Neural progenitor cell (in vitro differentiated cells): ENCODE results near the gene MACROH2A2. TPM values are rescaled to one million over a fixed set of nuclear protein-coding genes. Genes with fewer than 3 reads are reported as not detected.

Experiments used
- DNase-seq: peaks from one replicate; pipeline ENCODE4 v3.0.0-alpha.2; 2016; ENCODE audit warnings: low spot score
- H2AFZ ChIP-seq: fragments of 200-600 bp; sonication (generic); replicated peaks from 2 replicates; pipeline ENCODE4 v1.6.1; 2016; ENCODE audit warnings: antibody characterized with exemption
- H3F3A ChIP-seq: fragments of 200-600 bp; sonication (generic); 2 replicates; pipeline ENCODE4 v1.6.1; 2016; ENCODE audit warnings: antibody characterized with exemption, low read depth
- H3K27ac ChIP-seq: fragments of 200-600 bp; sonication (generic); 2 replicates; pipeline ENCODE4 v1.5.1; 2016; ENCODE audit warnings: mild to moderate bottlenecking
- H3K27me3 ChIP-seq: fragments of 200-600 bp; sonication (generic); 2 replicates; pipeline ENCODE4 v1.6.1; 2016; ENCODE audit warnings: mild to moderate bottlenecking, moderate library complexity
- H3K36me3 ChIP-seq: fragments of 200-600 bp; sonication (generic); 2 replicates; pipeline ENCODE4 v1.5.1; 2016
- H3K4me1 ChIP-seq: fragments of 200-600 bp; sonication (generic); 2 replicates; pipeline ENCODE4 v1.6.1; 2016; ENCODE audit warnings: mixed run types
- H3K4me2 ChIP-seq: fragments of 200-600 bp; sonication (generic); 2 replicates; pipeline ENCODE4 v1.6.1; 2016
- H3K4me3 ChIP-seq: fragments of 200-600 bp; sonication (generic); 2 replicates; pipeline ENCODE4 v1.5.1; 2016
- H3K79me2 ChIP-seq: fragments of 200-600 bp; sonication (generic); 2 replicates; pipeline ENCODE4 v1.6.1; 2016; ENCODE audit warnings: low read depth
- H3K9ac ChIP-seq: fragments of 200-600 bp; sonication (generic); 2 replicates; pipeline ENCODE4 v1.6.1; 2016
- H3K9me3 ChIP-seq: fragments of 200-600 bp; sonication (generic); 2 replicates; pipeline ENCODE4 v1.5.1; 2016; ENCODE audit warnings: low read depth
- H4K20me1 ChIP-seq: fragments of 200-600 bp; sonication (generic); 2 replicates; pipeline ENCODE4 v1.6.1; 2016; ENCODE audit warnings: low read depth
- H3K27ac Mint-ChIP-seq: 3 replicates; pipeline ENCODE4 v1.8.0; 2021; ENCODE audit warnings: mixed read lengths
- H3K27me3 Mint-ChIP-seq: 2 replicates; pipeline ENCODE4 v1.8.0; 2022; ENCODE audit warnings: low read depth, mild to moderate bottlenecking, inconsistent platforms, moderate library complexity, mixed read lengths; ENCODE audit not compliant: insufficient read depth
- H3K36me3 Mint-ChIP-seq: 3 replicates; pipeline ENCODE4 v1.8.0; 2021; ENCODE audit warnings: mixed read lengths
- H3K4me1 Mint-ChIP-seq: 3 replicates; pipeline ENCODE4 v1.8.0; 2021; ENCODE audit warnings: mixed read lengths
- H3K4me3 Mint-ChIP-seq: 3 replicates; pipeline ENCODE4 v1.8.0; 2021; ENCODE audit warnings: mild to moderate bottlenecking, moderate library complexity, mixed read lengths
- H3K9me3 Mint-ChIP-seq: 3 replicates; pipeline ENCODE4 v1.8.0; 2020; ENCODE audit warnings: mixed read lengths
- EZH2 ChIP-seq: fragments of 200-600 bp; sonication (generic); IDR thresholded peaks from 2 replicates; pipeline ENCODE4 v1.6.1; 2017; ENCODE audit warnings: antibody characterized with exemption, mild to moderate bottlenecking, moderate library complexity
- EZH2phosphoT487 ChIP-seq: fragments of 200-600 bp; sonication (generic); IDR thresholded peaks from 2 replicates; pipeline ENCODE4 v1.6.1; 2017; ENCODE audit warnings: antibody characterized with exemption
- total RNA-seq: library from RNA; depleted of rRNA; stranded (reverse); fragments of >200 nt; gene quantifications from 2 replicates; pipeline ENCODE4 v1.2.3, GENCODE V29; 2015; ENCODE audit warnings: low replicate concordance
- TF ChIP-seq, protein P1 (sequence below): fragments of 200-600 bp; sonication (generic); IDR thresholded peaks from 2 replicates; pipeline ENCODE4 v1.5.1; 2017; ENCODE audit warnings: antibody characterized with exemption, mild to moderate bottlenecking

MACROH2A2 gene
- total RNA-seq, 1 donor from 2014 or later = 159 TPM

DNA sequence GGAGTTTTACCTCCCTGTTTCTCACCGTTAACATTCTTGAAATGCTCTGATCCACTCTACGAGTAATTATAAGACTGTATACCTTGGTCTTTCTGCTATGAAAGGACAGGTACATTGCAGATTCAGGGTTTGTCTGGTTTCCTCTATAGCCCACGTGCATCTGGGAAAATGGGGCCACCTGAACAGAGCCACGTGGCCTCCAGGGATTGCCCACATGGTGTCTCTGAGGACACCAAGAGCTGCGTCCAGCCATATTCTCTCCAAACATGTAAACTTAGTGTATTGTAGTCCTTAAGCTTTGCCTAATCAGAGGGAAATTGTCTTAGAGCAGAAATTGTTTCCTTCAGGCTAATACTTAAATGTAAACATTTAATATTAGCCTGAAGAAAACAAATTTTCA, 16.7 kb downstream of the MACROH2A2 start:
- DNase-seq = no peak
- no peak overlapping the region for H3K27ac Mint-ChIP-seq

DNA sequence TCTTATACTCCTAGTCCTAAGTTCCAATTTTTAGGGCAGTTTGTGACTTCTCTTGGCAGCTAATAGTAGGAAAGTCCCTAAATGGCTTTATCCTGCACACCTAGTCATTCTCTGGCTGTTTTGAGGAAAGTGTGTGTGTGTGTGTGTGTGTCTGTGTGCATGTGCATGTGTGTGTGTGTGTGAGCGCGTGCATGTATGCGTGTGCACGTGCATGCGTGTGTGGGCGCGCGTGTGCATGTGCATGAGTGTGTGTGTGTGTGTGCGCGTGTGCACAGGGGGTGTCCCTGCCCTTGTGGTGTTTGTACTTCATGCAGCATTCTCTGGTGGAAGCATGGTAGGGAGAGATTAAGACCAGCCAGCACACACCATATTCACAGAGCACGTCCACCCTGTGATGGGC, 18.2 kb downstream of the MACROH2A2 start:
- H3K27ac Mint-ChIP-seq = no peak overlapping the region
- H3K4me1 Mint-ChIP-seq = peaks cover 4% of the 10 kb centered on the region
- Histone ChIP-seq H3K4me3 (no peak overlapping the region), H3K27ac (peak overlapping the region; percentile 11), H3F3A (peaks cover 3% of the 10 kb centered on the region), H3K9me3 (no peaks in the 10 kb centered on the region), H3K4me1 (peaks cover 9% of the 10 kb centered on the region), H3K79me2 (peaks cover 3% of the 10 kb centered on the region), H2AFZ (no peak overlapping the region), H3K36me3 (no peaks in the 10 kb centered on the region), H3K9ac (no peak overlapping the region), H4K20me1 (peaks cover 100% of the 10 kb centered on the region), H3K27me3 (no peaks in the 10 kb centered on the region), H3K4me2 (no peak overlapping the region)
- peaks cover 5% of the 10 kb centered on the region for H3K27me3 Mint-ChIP-seq
- H3K4me3 Mint-ChIP-seq = no peak overlapping the region
- no peak for TF ChIP-seq EZH2phosphoT487
- TF ChIP-seq EZH2 = no peak
- TF ChIP-seq, protein P1, sequence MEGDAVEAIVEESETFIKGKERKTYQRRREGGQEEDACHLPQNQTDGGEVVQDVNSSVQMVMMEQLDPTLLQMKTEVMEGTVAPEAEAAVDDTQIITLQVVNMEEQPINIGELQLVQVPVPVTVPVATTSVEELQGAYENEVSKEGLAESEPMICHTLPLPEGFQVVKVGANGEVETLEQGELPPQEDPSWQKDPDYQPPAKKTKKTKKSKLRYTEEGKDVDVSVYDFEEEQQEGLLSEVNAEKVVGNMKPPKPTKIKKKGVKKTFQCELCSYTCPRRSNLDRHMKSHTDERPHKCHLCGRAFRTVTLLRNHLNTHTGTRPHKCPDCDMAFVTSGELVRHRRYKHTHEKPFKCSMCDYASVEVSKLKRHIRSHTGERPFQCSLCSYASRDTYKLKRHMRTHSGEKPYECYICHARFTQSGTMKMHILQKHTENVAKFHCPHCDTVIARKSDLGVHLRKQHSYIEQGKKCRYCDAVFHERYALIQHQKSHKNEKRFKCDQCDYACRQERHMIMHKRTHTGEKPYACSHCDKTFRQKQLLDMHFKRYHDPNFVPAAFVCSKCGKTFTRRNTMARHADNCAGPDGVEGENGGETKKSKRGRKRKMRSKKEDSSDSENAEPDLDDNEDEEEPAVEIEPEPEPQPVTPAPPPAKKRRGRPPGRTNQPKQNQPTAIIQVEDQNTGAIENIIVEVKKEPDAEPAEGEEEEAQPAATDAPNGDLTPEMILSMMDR = no peak
- H3K36me3 Mint-ChIP-seq = peaks cover 49% of the 10 kb centered on the region
- no peaks in the 10 kb centered on the region for H3K9me3 Mint-ChIP-seq
- DNase-seq = no peak

More for the DNA sequence above, 16.7 kb downstream of the MACROH2A2 start:
- H3K4me1 ChIP-seq = peaks cover 9% of the 10 kb centered on the region
- Mint-ChIP-seq H3K36me3 (peaks cover 57% of the 10 kb centered on the region), H3K27me3 (peaks cover 5% of the 10 kb centered on the region), H3K4me1 (no peaks in the 10 kb centered on the region), H3K9me3 (peaks cover 3% of the 10 kb centered on the region), H3K4me3 (no peak overlapping the region)
- H3K36me3 ChIP-seq = peaks cover 4% of the 10 kb centered on the region
- H3F3A ChIP-seq = peaks cover 3% of the 10 kb centered on the region
- no peaks in the 10 kb centered on the region for H3K9me3 ChIP-seq
- TF ChIP-seq EZH2 (no peak), EZH2phosphoT487 (no peak)
- TF ChIP-seq, protein P1 = no peak
- peaks cover 99% of the 10 kb centered on the region for H4K20me1 ChIP-seq
- H3K9ac ChIP-seq = no peak overlapping the region
- H2AFZ ChIP-seq = no peak overlapping the region
- peaks cover 3% of the 10 kb centered on the region for H3K79me2 ChIP-seq
- no peak overlapping the region for H3K4me3 ChIP-seq
- H3K27me3 ChIP-seq = no peaks in the 10 kb centered on the region
- no peak overlapping the region for H3K27ac ChIP-seq
- H3K4me2 ChIP-seq = no peak overlapping the region

DNA sequence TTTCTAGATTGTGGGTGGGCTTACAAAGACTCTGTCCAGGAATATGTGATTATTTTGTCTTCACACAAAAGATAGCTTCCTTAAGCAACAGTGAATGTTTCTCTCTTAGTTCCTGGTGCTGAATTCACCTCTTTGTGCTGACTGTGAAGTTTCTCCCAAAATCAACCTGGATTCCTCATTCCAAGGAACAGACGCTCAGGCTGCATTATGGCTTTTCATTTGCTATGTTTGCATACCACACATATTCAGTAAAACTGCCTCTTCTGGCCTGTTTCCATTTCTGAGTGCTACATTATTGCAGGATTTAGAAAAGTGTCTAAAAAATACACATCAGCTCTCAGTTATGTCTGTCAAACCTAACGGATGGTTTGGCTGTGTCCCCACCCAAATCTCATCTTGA, 21.5 kb downstream of the MACROH2A2 start:
- H3K9me3 ChIP-seq = no peaks in the 10 kb centered on the region
- H4K20me1 ChIP-seq = peaks cover 97% of the 10 kb centered on the region
- TF ChIP-seq, protein P1 = no peak
- TF ChIP-seq EZH2 (no peak), EZH2phosphoT487 (no peak)
- Mint-ChIP-seq H3K4me1 (peaks cover 4% of the 10 kb centered on the region), H3K36me3 (peaks cover 42% of the 10 kb centered on the region), H3K9me3 (no peaks in the 10 kb centered on the region), H3K27me3 (peaks cover 7% of the 10 kb centered on the region), H3K27ac (no peak overlapping the region), H3K4me3 (no peak overlapping the region)
- peaks cover 3% of the 10 kb centered on the region for H3F3A ChIP-seq
- no peaks in the 10 kb centered on the region for H3K79me2 ChIP-seq
- H3K4me2 ChIP-seq = no peak overlapping the region
- H3K4me1 ChIP-seq = peaks cover 9% of the 10 kb centered on the region
- DNase-seq = no peak
- no peaks in the 10 kb centered on the region for H3K36me3 ChIP-seq
- H3K9ac ChIP-seq = no peak overlapping the region
- no peak overlapping the region for H3K4me3 ChIP-seq
- H3K27me3 ChIP-seq = no peaks in the 10 kb centered on the region
- no peak overlapping the region for H2AFZ ChIP-seq
- H3K27ac ChIP-seq = no peak overlapping the region
